NT2/D1 (cell line): Measurements from ENCODE around the gene DLK1.

Experiments used
- SUZ12 ChIP-seq: IDR thresholded peaks from 2 replicates; pipeline ENCODE4 v1.6.1; 2011; ENCODE audit not compliant: insufficient read length, insufficient read depth; ENCODE audit errors: extremely low read depth
- YY1 ChIP-seq: IDR thresholded peaks from 2 replicates; pipeline ENCODE4 v1.6.1; 2011; ENCODE audit not compliant: insufficient read length, insufficient read depth
- ZNF274 ChIP-seq: IDR thresholded peaks from 2 replicates; pipeline ENCODE4 v1.6.1; 2011; ENCODE audit warnings: mild to moderate bottlenecking, low read depth, low read length

GRCh38 chr14:100706200-100706599 is 20.5 kb upstream of the DLK1 start:
- TF ChIP-seq SUZ12 (no peak), YY1 (no peak), ZNF274 (no peak)
